HG02938 (cell line): Measurements from ENCODE around the gene CLSTN2.

Source experiments
- ATAC-seq: cut with Tn5 transposase; IDR thresholded peaks from one replicate; pipeline ENCODE4 v1.9.1; 2021; ENCODE audit warnings: mild to moderate bottlenecking, moderate library complexity; ENCODE audit not compliant: unreplicated experiment

Gene CLSTN2

GRCh38 chr3:140370686-140371085, 435.7 kb downstream of the CLSTN2 start:
- ATAC-seq = no peak

- ATAC-seq = no peak
Observed at GRCh38 chr3:140373234-140373633, 438.2 kb downstream of the CLSTN2 start.

GRCh38 chr3:140375002-140375401, 440.0 kb downstream of the CLSTN2 start:
- ATAC-seq = no peak

- no peak for ATAC-seq
Observed at GRCh38 chr3:140376136-140376889, 441.3 kb downstream of the CLSTN2 start.

GRCh38 chr3:140377644-140378043, 442.7 kb downstream of the CLSTN2 start:
- no peak for ATAC-seq

- ATAC-seq = no peak
Observed at GRCh38 chr3:140378571-140379340, 443.8 kb downstream of the CLSTN2 start.

GRCh38 chr3:140384028-140384771, 449.2 kb downstream of the CLSTN2 start:
- no peak for ATAC-seq

GRCh38 chr3:140384876-140385275, 449.9 kb downstream of the CLSTN2 start:
- ATAC-seq = no peak

GRCh38 chr3:140386357-140387100, 451.5 kb downstream of the CLSTN2 start:
- no peak for ATAC-seq

GRCh38 chr3:140387244-140387643, 452.3 kb downstream of the CLSTN2 start:
- ATAC-seq = no peak

GRCh38 chr3:140388202-140388922, 453.4 kb downstream of the CLSTN2 start:
- ATAC-seq = no peak

GRCh38 chr3:140391061-140391460, 456.1 kb downstream of the CLSTN2 start:
- ATAC-seq = no peak

- no peak for ATAC-seq
Observed at GRCh38 chr3:140394488-140395133, 459.6 kb downstream of the CLSTN2 start.

- no peak for ATAC-seq
Observed at GRCh38 chr3:140395134-140396075, 460.4 kb downstream of the CLSTN2 start.

GRCh38 chr3:140396110-140396509, 461.1 kb downstream of the CLSTN2 start:
- no peak for ATAC-seq

GRCh38 chr3:140397847-140398246, 462.9 kb downstream of the CLSTN2 start:
- ATAC-seq = no peak

- ATAC-seq = no peak
Observed at GRCh38 chr3:140398387-140398786, 463.4 kb downstream of the CLSTN2 start.

- ATAC-seq = no peak
Observed at GRCh38 chr3:140399871-140400270, 464.9 kb downstream of the CLSTN2 start.

GRCh38 chr3:140403079-140403478, 468.1 kb downstream of the CLSTN2 start:
- no peak for ATAC-seq
